HG03439 (cell line): ENCODE measurements around the gene TMEM98.
"Not testable (repeated sequence)": the region's sequence is repeated elsewhere in the genome, so short reads cannot be mapped to it uniquely, and the experiment has no call there.

Source experiments
- ATAC-seq: cut with Tn5 transposase; IDR thresholded peaks from one replicate; pipeline ENCODE4 v1.9.1; 2021; ENCODE audit warnings: mild to moderate bottlenecking, moderate library complexity; ENCODE audit not compliant: unreplicated experiment

Gene TMEM98

DNA sequence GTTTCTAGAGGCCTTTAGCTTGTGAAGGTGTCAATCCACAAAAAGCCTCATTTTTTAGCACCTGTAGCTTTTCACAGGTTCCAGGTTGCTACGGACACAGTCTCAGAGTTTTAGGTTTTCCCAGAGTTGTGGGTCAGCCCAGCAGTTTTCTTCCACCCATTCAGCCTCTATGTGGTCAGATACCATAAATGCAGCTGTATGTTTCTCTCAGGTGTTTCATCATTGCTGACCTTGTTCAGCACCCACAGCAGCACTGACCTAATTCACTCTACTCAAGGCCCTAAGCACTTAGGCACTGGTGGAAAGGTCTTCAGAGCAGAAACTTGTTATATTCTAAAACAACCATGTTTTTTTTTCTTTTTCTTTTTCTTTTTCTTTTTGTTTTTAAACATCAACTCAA, 48.7 kb downstream of the TMEM98 start:
- no peak for ATAC-seq

DNA sequence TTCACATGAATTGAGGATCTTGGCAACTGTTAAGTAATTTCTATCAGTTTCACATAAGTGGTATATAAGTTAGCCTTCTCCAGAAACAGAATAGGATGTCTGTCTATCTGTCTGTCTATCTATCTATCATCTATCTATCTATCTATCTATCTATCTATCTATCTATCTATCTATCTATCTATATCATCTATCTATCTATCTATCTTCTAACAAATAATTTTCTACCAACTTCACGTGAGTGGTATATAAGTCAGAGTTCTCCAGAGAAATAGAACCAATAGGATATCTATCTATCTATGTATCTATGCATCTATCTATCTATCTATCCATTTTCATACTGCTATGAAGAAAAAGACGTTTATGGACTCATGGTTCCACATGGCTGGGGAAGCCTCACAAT, 52.3 kb downstream of the TMEM98 start:
- no peak for ATAC-seq

GRCh38 chr17:32981611-32982010, 53.7 kb downstream of the TMEM98 start:
- not testable (repeated sequence) for ATAC-seq

- ATAC-seq, result no peak
These were observed 57.2 kb downstream of the TMEM98 start for GRCh38 chr17:32985050-32985756.

GRCh38 chr17:32987453-32987805, 59.5 kb downstream of the TMEM98 start:
- ATAC-seq, result not testable (repeated sequence)

- ATAC-seq, result not testable (repeated sequence)
These were observed 59.9 kb downstream of the TMEM98 start for GRCh38 chr17:32987868-32988267.

DNA sequence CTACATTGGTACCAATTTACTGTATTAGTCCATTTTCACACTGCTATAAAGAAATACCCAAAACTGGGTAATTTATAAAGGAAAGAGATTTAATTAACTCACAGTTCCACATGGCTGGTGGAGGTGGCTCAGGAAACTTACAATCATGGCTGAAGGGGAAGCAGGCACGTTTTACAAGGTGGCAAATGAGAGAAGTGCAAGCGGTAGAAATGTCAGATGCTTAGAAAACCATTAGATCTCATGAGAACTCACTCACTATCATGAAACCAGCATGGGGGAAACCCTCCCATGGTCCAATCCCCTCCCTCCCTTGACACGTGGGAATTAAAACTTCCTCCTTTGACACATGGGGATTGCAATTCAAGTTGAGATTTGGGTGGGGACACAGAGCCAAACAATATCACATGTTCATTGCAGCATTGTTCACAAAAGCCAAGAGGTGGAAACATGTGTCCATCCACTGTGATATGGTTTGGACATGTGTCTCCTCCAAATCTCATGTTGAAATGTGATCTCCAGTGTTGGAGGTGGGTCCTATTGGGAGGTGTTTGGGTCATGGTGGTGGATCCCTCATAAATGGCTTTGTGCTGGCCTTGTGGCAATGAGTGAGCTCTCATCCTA, 60.6 kb downstream of the TMEM98 start:
- ATAC-seq, result no peak

DNA sequence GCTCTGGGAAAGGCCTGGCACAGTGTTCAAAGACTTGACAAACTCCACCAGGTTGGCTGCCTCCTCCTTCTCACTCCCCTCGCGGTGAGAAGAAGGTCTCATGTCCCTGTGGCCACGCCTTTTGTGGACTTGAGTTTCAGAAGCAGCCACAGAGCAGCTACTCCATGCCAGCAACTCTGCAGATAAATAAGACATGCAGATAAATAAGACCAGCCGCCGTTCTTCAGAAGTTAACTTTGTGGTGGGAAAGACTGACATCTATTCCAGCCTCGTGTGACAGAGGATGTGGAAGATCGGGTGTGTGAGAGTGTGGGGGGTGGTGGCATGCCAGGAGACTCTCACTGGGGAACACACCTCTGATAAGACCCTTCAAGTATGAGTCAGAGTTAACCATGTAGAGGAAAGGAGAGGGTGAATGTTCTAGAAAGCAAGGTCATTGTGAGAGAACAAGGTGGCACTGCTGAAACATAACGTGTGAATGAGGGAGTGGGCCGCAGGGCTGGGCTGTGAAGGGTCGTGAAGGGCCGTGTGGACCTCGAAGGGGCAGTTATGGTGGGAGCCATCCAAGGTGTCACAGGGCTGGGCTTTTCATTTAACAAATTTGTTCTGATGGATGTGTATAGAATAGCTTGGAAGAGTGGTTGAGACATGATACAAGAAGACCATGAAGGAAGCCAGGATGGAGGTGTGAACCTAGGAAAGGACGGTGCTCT, 64.5 kb downstream of the TMEM98 start:
- ATAC-seq, result no peak

GRCh38 chr17:32993977-32994376, 66.0 kb downstream of the TMEM98 start:
- no peak for ATAC-seq
